ENCODE results near the gene COL28A1.
"Not testable (repeated sequence)": the region's sequence is repeated elsewhere in the genome, so short reads cannot be mapped to it uniquely, and the experiment has no call there.

DNA sequence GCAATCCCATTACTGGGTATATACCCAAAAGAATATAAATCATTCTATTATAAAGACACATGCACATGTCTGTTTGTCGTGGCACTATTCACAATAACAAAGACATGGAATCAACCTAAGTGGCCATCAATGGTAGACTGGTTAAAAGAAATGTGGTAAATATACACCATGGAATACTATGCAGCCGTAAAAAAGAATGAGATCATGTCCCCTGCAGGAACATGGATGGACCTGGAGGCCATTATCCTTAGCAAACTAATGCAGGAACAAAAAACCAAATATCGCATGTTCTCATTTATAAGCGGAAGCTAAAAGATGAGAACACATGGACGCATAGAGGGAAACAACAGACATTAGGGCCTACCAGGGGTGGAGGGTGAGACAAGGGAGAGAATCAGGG, 25.9 kb upstream of the COL28A1 start:
- TF ChIP-seq, protein P1, sequence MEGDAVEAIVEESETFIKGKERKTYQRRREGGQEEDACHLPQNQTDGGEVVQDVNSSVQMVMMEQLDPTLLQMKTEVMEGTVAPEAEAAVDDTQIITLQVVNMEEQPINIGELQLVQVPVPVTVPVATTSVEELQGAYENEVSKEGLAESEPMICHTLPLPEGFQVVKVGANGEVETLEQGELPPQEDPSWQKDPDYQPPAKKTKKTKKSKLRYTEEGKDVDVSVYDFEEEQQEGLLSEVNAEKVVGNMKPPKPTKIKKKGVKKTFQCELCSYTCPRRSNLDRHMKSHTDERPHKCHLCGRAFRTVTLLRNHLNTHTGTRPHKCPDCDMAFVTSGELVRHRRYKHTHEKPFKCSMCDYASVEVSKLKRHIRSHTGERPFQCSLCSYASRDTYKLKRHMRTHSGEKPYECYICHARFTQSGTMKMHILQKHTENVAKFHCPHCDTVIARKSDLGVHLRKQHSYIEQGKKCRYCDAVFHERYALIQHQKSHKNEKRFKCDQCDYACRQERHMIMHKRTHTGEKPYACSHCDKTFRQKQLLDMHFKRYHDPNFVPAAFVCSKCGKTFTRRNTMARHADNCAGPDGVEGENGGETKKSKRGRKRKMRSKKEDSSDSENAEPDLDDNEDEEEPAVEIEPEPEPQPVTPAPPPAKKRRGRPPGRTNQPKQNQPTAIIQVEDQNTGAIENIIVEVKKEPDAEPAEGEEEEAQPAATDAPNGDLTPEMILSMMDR (IDR thresholded peaks at IDR 0.05) = not testable (repeated sequence)
- TF ChIP-seq POLR2A (IDR thresholded peaks at IDR 0.05) = not testable (repeated sequence)

Measured in lower leg skin (tissue), 3 donors.